ENCODE data around the gene RBMS1.

Gene RBMS1

GRCh38 chr2:160253440-160254188 is 240.0 kb downstream of the RBMS1 start:
- no peak overlapping the region for H3K4me3 ChIP-seq (ENCODE audit: low read length in 2 of 2)
- H3K36me3 ChIP-seq (ENCODE audit: control insufficient read depth in 2 of 2, insufficient read depth in 2 of 2, low read length in 2 of 2), result no peaks in the 10 kb centered on the region
- H3K9ac ChIP-seq (ENCODE audit: low read length in 2 of 2), result no peak overlapping the region
- H3K4me1 ChIP-seq (ENCODE audit: control insufficient read depth, insufficient read depth, low read length), result no peaks in the 10 kb centered on the region
- H3K9me3 ChIP-seq (ENCODE audit: control insufficient read depth in 2 of 2, low read length in 2 of 2), result no peaks in the 10 kb centered on the region
- no peak overlapping the region for H3K27ac ChIP-seq (ENCODE audit: low read length)
- H3K27me3 ChIP-seq (ENCODE audit: control insufficient read depth in 1 of 2, insufficient read depth in 2 of 2, low read length in 2 of 2), result no peaks in the 10 kb centered on the region

DNA sequence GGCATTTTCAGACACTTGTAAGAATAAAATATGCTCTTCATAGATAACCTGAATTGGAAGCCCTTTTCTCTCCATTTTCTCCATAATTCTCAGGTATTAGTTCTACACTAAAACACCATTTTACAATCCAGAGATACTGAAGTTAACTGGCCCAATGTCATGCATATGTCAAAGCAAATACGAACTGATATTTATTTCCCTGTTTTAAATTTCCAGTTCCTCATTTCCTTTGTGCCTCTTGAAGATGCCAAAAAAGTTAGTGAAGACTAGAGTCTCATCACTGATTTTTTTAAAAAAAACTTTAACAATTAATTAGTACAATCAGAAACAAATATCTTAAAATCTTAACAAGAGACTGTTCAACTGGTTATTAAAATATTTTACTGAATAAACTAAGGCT is 240.7 kb downstream of the RBMS1 start:
- H3K9ac ChIP-seq (ENCODE audit: low read length in 2 of 2), result no peak overlapping the region
- H3K9me3 ChIP-seq (ENCODE audit: control insufficient read depth in 2 of 2, low read length in 2 of 2), result no peaks in the 10 kb centered on the region
- H3K4me1 ChIP-seq (ENCODE audit: control insufficient read depth, insufficient read depth, low read length), result no peaks in the 10 kb centered on the region
- H3K36me3 ChIP-seq (ENCODE audit: control insufficient read depth in 2 of 2, insufficient read depth in 2 of 2, low read length in 2 of 2), result no peaks in the 10 kb centered on the region
- H3K4me3 ChIP-seq (ENCODE audit: low read length in 2 of 2), result no peak overlapping the region
- H3K27ac ChIP-seq (ENCODE audit: low read length), result no peak overlapping the region
- no peaks in the 10 kb centered on the region for H3K27me3 ChIP-seq (ENCODE audit: control insufficient read depth in 1 of 2, insufficient read depth in 2 of 2, low read length in 2 of 2)

DNA sequence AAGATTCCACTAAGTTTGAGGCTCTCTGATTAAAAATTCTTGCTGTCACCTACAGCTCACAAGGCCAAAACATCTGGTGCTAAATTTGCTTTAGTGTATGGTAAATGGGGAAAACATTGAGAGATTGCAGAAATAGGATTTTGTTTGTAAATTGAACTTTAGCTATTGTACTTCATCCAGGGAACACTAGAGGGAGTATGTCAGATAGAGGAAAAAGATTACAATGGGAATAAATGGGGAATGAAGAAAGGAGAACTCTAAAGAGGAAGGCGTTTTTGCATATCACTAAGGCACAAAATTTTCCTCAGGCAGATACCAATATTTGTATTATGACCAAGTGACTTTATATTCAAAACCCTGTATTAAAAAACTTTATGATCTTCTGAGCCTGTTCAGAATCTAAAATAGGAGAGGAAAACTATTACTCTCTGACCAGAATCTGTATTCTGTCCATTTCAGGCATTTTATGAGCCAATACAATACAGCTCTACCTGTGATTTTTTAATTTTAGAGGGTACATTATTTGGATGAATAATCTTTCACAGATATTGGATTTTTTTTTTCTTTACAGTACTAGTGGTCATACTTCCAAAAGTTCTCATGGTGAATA is 241.2 kb downstream of the RBMS1 start:
- no peak overlapping the region for H3K27ac ChIP-seq (ENCODE audit: low read length)
- H3K9ac ChIP-seq (ENCODE audit: low read length in 2 of 2), result no peak overlapping the region

DNA sequence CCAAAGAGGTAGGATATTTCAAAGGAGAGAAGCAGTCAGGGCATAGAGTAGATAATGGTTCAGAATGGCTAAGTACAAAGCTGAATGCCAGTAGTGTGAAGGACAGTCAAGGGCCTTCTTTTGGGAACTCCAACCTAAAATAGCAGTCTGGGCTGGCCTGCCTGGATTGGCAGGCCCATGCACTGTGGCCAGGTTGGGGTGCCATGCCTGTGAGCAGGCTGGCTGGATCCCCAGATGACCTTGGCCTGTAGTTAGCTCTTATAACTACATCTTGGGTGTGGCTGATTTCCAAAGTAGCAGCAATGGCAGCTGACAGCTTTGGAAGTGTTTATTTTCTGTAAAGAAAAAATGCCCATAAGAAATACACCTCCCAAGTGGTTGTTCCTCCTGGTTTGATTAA is 242.0 kb downstream of the RBMS1 start:
- Histone ChIP-seq H3K27ac (ENCODE audit: low read length) (no peak overlapping the region), H3K9me3 (ENCODE audit: control insufficient read depth in 2 of 2, low read length in 2 of 2) (no peaks in the 10 kb centered on the region), H3K9ac (ENCODE audit: low read length in 2 of 2) (no peak overlapping the region), H3K4me3 (ENCODE audit: low read length in 2 of 2) (no peak overlapping the region), H3K36me3 (ENCODE audit: control insufficient read depth in 2 of 2, insufficient read depth in 2 of 2, low read length in 2 of 2) (no peaks in the 10 kb centered on the region), H3K4me1 (ENCODE audit: control insufficient read depth, insufficient read depth, low read length) (no peaks in the 10 kb centered on the region), H3K27me3 (ENCODE audit: control insufficient read depth in 1 of 2, insufficient read depth in 2 of 2, low read length in 2 of 2) (no peaks in the 10 kb centered on the region)

More for the DNA sequence above, 241.2 kb downstream of the RBMS1 start:
- Histone ChIP-seq H3K4me1 (ENCODE audit: control insufficient read depth, insufficient read depth, low read length) (no peaks in the 10 kb centered on the region), H3K4me3 (ENCODE audit: low read length in 2 of 2) (no peak overlapping the region), H3K27me3 (ENCODE audit: control insufficient read depth in 1 of 2, insufficient read depth in 2 of 2, low read length in 2 of 2) (no peaks in the 10 kb centered on the region), H3K36me3 (ENCODE audit: control insufficient read depth in 2 of 2, insufficient read depth in 2 of 2, low read length in 2 of 2) (no peaks in the 10 kb centered on the region), H3K9me3 (ENCODE audit: control insufficient read depth in 2 of 2, low read length in 2 of 2) (no peaks in the 10 kb centered on the region)

GRCh38 chr2:160249876-160250275 is 243.7 kb downstream of the RBMS1 start:
- no peak overlapping the region for H3K4me3 ChIP-seq (ENCODE audit: low read length in 2 of 2)

DNA sequence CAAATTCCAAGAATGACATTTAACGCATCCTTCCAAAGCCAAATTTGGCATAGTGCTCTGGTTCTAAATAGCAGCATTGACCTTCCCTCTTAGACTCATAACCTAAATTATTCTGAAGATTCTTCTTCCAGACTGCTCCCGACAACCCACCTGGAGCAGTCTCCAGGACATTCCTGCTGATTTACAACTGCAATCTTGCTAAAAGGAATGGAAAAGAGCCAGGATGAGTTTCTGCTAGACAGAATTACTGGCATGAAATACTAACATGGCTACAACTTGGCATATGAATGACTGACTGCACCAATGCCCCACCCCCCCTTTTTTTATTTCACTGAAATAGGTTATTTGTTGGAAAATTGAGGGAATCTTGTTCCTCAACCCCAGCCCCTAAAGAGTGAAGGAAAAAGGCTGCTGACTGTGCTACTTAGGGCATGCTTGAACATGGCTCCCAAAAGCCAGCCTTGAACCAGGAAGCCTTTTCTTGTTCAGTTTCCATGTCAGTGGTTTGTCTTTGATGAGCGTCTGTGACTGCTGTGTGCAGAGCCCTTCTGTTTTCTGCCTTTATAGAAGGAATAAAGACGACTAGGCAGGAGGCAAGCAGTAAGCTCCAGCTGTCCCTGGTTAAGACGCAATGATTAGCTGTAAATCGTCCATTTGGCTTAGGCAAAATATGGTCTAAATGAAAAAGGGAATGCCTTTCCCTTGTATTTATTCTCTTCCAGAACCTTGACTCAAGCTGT is 246.1 kb downstream of the RBMS1 start:
- H3K27ac ChIP-seq (ENCODE audit: low read length), result no peak overlapping the region
- no peak overlapping the region for H3K9ac ChIP-seq (ENCODE audit: low read length in 2 of 2)
- H3K9me3 ChIP-seq (ENCODE audit: control insufficient read depth in 2 of 2, low read length in 2 of 2), result no peaks in the 10 kb centered on the region
- no peak overlapping the region for H3K4me3 ChIP-seq (ENCODE audit: low read length in 2 of 2)
- no peaks in the 10 kb centered on the region for H3K36me3 ChIP-seq (ENCODE audit: control insufficient read depth in 2 of 2, insufficient read depth in 2 of 2, low read length in 2 of 2)
- peaks cover 9% of the 10 kb centered on the region for H3K4me1 ChIP-seq (ENCODE audit: control insufficient read depth, insufficient read depth, low read length)
- H3K27me3 ChIP-seq (ENCODE audit: control insufficient read depth in 1 of 2, insufficient read depth in 2 of 2, low read length in 2 of 2), result no peaks in the 10 kb centered on the region

More at GRCh38 chr2:160249876-160250275, 243.7 kb downstream of the RBMS1 start:
- Histone ChIP-seq H3K27me3 (ENCODE audit: control insufficient read depth in 1 of 2, insufficient read depth in 2 of 2, low read length in 2 of 2) (no peaks in the 10 kb centered on the region), H3K27ac (ENCODE audit: low read length) (no peak overlapping the region), H3K36me3 (ENCODE audit: control insufficient read depth in 2 of 2, insufficient read depth in 2 of 2, low read length in 2 of 2) (no peaks in the 10 kb centered on the region), H3K9me3 (ENCODE audit: control insufficient read depth in 2 of 2, low read length in 2 of 2) (no peaks in the 10 kb centered on the region), H3K4me1 (ENCODE audit: control insufficient read depth, insufficient read depth, low read length) (no peaks in the 10 kb centered on the region), H3K9ac (ENCODE audit: low read length in 2 of 2) (no peak overlapping the region)

DNA sequence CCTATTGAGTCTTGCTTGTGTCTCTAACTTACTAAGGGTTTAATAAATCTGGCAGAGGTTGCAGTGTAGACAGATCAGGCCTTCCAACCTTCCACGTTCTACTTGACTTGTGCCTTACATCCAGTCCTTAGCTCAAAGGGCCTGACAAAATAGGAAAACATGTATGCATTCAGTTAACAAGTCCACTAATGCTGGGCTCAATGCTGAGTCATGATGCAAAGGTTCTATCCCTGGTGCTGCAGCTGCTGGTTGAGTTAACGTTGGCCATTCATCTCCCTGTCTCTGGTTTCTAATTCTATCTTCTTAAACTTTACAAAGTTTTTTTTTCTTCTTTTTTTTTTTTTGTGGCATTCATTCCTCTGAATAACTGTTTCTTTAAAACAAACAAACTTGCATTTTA is 247.3 kb downstream of the RBMS1 start:
- Histone ChIP-seq H3K36me3 (ENCODE audit: control insufficient read depth in 2 of 2, insufficient read depth in 2 of 2, low read length in 2 of 2) (no peaks in the 10 kb centered on the region), H3K4me3 (ENCODE audit: low read length in 2 of 2) (no peak overlapping the region), H3K4me1 (ENCODE audit: control insufficient read depth, insufficient read depth, low read length) (peaks cover 14% of the 10 kb centered on the region), H3K9ac (ENCODE audit: low read length in 2 of 2) (no peak overlapping the region), H3K9me3 (ENCODE audit: control insufficient read depth in 2 of 2, low read length in 2 of 2) (no peaks in the 10 kb centered on the region), H3K27me3 (ENCODE audit: control insufficient read depth in 1 of 2, insufficient read depth in 2 of 2, low read length in 2 of 2) (no peaks in the 10 kb centered on the region), H3K27ac (ENCODE audit: low read length) (no peak overlapping the region)

- H3K9ac ChIP-seq (ENCODE audit: low read length in 2 of 2), result no peak overlapping the region
- H3K36me3 ChIP-seq (ENCODE audit: control insufficient read depth in 2 of 2, insufficient read depth in 2 of 2, low read length in 2 of 2), result no peaks in the 10 kb centered on the region
- no peaks in the 10 kb centered on the region for H3K27me3 ChIP-seq (ENCODE audit: control insufficient read depth in 1 of 2, insufficient read depth in 2 of 2, low read length in 2 of 2)
- no peaks in the 10 kb centered on the region for H3K9me3 ChIP-seq (ENCODE audit: control insufficient read depth in 2 of 2, low read length in 2 of 2)
- H3K27ac ChIP-seq (ENCODE audit: low read length), result no peak overlapping the region
- peaks cover 14% of the 10 kb centered on the region for H3K4me1 ChIP-seq (ENCODE audit: control insufficient read depth, insufficient read depth, low read length)
- no peak overlapping the region for H3K4me3 ChIP-seq (ENCODE audit: low read length in 2 of 2)
These were observed 247.9 kb downstream of the RBMS1 start for GRCh38 chr2:160245614-160246155.

DNA sequence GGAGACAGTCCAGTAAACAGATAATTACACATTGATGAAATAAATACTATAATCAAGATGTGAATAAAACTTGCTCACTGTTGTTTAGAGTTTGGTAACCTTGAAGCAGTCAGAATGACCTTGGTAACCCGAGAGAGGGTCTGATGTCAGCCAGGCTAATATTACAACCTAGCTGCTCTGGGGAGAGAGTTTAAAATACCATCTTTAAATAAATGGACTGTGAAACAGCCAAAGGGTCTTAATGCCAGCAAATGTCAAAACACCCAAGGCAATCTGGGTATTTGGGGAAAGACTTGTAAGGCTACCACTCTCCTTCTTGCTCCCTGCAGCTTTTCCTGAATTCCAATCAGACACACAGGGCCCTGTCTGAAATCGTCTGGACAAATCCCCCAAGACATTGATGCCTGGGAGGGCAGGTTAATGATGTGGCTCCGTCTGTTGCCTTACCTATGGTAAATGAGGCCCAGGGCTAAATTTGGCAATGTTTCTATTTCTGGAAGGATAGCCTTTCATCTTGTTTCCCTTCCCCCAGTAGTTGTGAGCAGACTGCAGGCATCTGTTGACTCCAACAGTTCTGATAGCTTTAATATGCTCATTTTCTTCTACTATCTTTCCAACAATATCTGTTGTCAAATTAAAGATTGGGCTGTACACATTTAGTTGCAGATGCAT is 250.6 kb downstream of the RBMS1 start:
- no peak overlapping the region for H3K27ac ChIP-seq (ENCODE audit: low read length)
- H3K36me3 ChIP-seq (ENCODE audit: control insufficient read depth in 2 of 2, insufficient read depth in 2 of 2, low read length in 2 of 2), result no peaks in the 10 kb centered on the region
- no peak overlapping the region for H3K9ac ChIP-seq (ENCODE audit: low read length in 2 of 2)
- no peaks in the 10 kb centered on the region for H3K27me3 ChIP-seq (ENCODE audit: control insufficient read depth in 1 of 2, insufficient read depth in 2 of 2, low read length in 2 of 2)
- H3K4me3 ChIP-seq (ENCODE audit: low read length in 2 of 2), result no peak overlapping the region
- peaks cover 14% of the 10 kb centered on the region for H3K4me1 ChIP-seq (ENCODE audit: control insufficient read depth, insufficient read depth, low read length)
- H3K9me3 ChIP-seq (ENCODE audit: control insufficient read depth in 2 of 2, low read length in 2 of 2), result no peaks in the 10 kb centered on the region

GRCh38 chr2:160241251-160242137 is 252.1 kb downstream of the RBMS1 start:
- peaks cover 14% of the 10 kb centered on the region for H3K4me1 ChIP-seq (ENCODE audit: control insufficient read depth, insufficient read depth, low read length)
- no peaks in the 10 kb centered on the region for H3K27me3 ChIP-seq (ENCODE audit: control insufficient read depth in 1 of 2, insufficient read depth in 2 of 2, low read length in 2 of 2)
- H3K4me3 ChIP-seq (ENCODE audit: low read length in 2 of 2), result no peak overlapping the region
- H3K27ac ChIP-seq (ENCODE audit: low read length), result no peak overlapping the region
- no peaks in the 10 kb centered on the region for H3K36me3 ChIP-seq (ENCODE audit: control insufficient read depth in 2 of 2, insufficient read depth in 2 of 2, low read length in 2 of 2)
- no peak overlapping the region for H3K9ac ChIP-seq (ENCODE audit: low read length in 2 of 2)
- H3K9me3 ChIP-seq (ENCODE audit: control insufficient read depth in 2 of 2, low read length in 2 of 2), result no peaks in the 10 kb centered on the region
